ENCODE results near the gene DBN1.

DNA sequence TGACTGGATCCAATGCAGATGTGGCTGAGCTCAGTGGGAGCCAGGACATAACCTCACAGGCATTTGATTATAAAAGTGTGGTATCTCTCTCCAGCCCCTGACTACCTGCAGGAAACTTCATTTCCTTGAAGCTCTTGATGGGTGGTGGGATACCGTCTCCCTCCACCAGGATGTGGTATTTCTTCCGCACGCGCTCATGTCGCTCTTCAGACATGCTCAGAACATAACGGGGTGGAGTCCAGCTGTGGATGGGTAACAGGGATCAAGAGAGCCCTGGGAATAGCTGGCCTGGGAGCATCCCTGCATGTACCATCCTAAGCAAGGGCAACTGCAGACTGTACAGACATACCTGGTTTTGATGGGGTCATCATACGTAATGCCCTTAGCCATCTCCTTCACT lies 42.1 kb upstream of the DBN1 start:
- TF ChIP-seq EZH2 (IDR thresholded peaks at IDR 0.05; ENCODE audit: low read length, unreplicated experiment) = no peak
- TF ChIP-seq, protein P1, sequence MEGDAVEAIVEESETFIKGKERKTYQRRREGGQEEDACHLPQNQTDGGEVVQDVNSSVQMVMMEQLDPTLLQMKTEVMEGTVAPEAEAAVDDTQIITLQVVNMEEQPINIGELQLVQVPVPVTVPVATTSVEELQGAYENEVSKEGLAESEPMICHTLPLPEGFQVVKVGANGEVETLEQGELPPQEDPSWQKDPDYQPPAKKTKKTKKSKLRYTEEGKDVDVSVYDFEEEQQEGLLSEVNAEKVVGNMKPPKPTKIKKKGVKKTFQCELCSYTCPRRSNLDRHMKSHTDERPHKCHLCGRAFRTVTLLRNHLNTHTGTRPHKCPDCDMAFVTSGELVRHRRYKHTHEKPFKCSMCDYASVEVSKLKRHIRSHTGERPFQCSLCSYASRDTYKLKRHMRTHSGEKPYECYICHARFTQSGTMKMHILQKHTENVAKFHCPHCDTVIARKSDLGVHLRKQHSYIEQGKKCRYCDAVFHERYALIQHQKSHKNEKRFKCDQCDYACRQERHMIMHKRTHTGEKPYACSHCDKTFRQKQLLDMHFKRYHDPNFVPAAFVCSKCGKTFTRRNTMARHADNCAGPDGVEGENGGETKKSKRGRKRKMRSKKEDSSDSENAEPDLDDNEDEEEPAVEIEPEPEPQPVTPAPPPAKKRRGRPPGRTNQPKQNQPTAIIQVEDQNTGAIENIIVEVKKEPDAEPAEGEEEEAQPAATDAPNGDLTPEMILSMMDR (conservative IDR thresholded peaks at IDR 0.05; ENCODE audit: low read depth, low read length) = no peak

All from PC-3 (cell line).